A549 (cell line): ENCODE measurements around the gene PIK3R6.

Source experiments
- BHLHE40 ChIP-seq: IDR thresholded peaks from 2 replicates; pipeline ENCODE4 v1.6.1; 2012; ENCODE audit warnings: low read depth, low read length, inconsistent platforms
- CTCF ChIP-seq: fragments of >200 bp; sonication (Bioruptor Twin); formaldehyde crosslinking; IDR thresholded peaks from 3 replicates; pipeline ENCODE4 v1.5.1; 2016
- ESRRA ChIP-seq: fragments of 150-350 bp; IDR thresholded peaks from 2 replicates; pipeline ENCODE4 v1.6.1; 2014; ENCODE audit warnings: mild to moderate bottlenecking, low read length, borderline replicate concordance
- FOSB ChIP-seq: fragments of 250-450 bp; sonication (Bioruptor Pico); IDR thresholded peaks from 2 replicates; pipeline ENCODE4 v1.5.0; 2020; ENCODE audit warnings: mild to moderate bottlenecking, moderate library complexity
- MYC ChIP-seq: IDR thresholded peaks from 2 replicates; pipeline ENCODE4 v1.6.1; 2012; ENCODE audit warnings: mild to moderate bottlenecking, inconsistent platforms, low read length, improper control_type of control experiment, borderline replicate concordance
- NR3C1 ChIP-seq: fragments of >200 bp; sonication (Bioruptor Twin); formaldehyde crosslinking; IDR thresholded peaks from 3 replicates; pipeline ENCODE4 v1.6.1; 2017
- POLR2A ChIP-seq: IDR thresholded peaks from 2 replicates; pipeline ENCODE4 v1.6.1; 2012; ENCODE audit warnings: mild to moderate bottlenecking, low read length
- RAD21 ChIP-seq, 2 experiments: fragments of >200 bp in 1 of 2; sonication (Bioruptor Twin) in 1 of 2; formaldehyde crosslinking in 1 of 2; IDR thresholded peaks in 1 of 2; conservative IDR thresholded peaks in 1 of 2; 2 replicates in 1 of 2; 3 replicates in 1 of 2; pipeline ENCODE4 v1.6.1; 2012 to 2018; ENCODE audit warnings: inconsistent platforms in 1 of 2
- TF ChIP-seq, protein P1 (sequence below): fragments of 450-650 bp; IDR thresholded peaks from 2 replicates; pipeline ENCODE4 v1.6.1; 2014; ENCODE audit warnings: antibody characterized with exemption

DNA sequence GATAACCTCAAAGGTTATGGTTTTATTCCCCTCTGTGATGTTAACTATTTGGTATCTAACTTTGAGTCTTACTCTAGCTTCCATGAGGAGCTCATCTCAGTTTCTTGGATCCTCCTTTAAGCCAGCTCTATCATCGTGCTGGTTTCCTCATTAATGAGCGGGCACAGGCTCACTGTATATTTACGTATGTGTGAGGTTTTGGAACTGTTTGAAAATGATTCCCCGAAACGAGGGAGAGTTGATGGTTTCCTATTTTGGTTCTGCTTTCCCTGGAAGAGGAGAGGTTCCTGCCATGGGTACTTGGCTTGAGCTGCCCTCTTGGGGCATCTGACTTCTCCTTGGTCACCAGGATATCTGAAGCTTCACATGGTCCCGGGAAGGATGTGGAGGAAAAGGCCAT lies 32.7 kb upstream of the PIK3R6 start:
- TF ChIP-seq CTCF: no peak
- TF ChIP-seq, protein P1, sequence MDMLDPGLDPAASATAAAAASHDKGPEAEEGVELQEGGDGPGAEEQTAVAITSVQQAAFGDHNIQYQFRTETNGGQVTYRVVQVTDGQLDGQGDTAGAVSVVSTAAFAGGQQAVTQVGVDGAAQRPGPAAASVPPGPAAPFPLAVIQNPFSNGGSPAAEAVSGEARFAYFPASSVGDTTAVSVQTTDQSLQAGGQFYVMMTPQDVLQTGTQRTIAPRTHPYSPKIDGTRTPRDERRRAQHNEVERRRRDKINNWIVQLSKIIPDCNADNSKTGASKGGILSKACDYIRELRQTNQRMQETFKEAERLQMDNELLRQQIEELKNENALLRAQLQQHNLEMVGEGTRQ: no peak
- TF ChIP-seq POLR2A: no peak
- no peak for TF ChIP-seq BHLHE40
- TF ChIP-seq RAD21 (conservative IDR thresholded peaks at IDR 0.05 in 1 of 2, IDR thresholded peaks at IDR 0.05 in 1 of 2): no peak
- TF ChIP-seq ESRRA: no peak
- no peak for TF ChIP-seq FOSB (CRISPR knock-in tag)
- no peak for TF ChIP-seq MYC
- no peak for TF ChIP-seq NR3C1
